Erythroblast (primary cell): ENCODE data around the gene RHBDD2.
"Not testable (repeated sequence)": the region's sequence is repeated elsewhere in the genome, so short reads cannot be mapped to it uniquely, and the experiment has no call there.

Experiments
- DNase-seq, 2 experiments: peaks; one replicate each; lab custom pipeline; 2025; lab: John Stamatoyannopoulos, UW
- GATA1 ChIP-seq: IDR thresholded peaks from 2 replicates; pipeline ENCODE4 v1.6.1; 2011; ENCODE audit warnings: low read depth, mild to moderate bottlenecking, control low read depth, low read length, moderate library complexity
- POLR2A ChIP-seq: IDR thresholded peaks from 2 replicates; pipeline ENCODE4 v1.6.1; 2011; ENCODE audit warnings: mild to moderate bottlenecking, low read length

Gene RHBDD2

GRCh38 chr7:75889826-75890225 is 11.0 kb downstream of the RHBDD2 start:
- TF ChIP-seq POLR2A (no peak), GATA1 (no peak)
- no peak for DNase-seq

GRCh38 chr7:75891237-75891636 is 12.4 kb downstream of the RHBDD2 start:
- DNase-seq = not testable (repeated sequence)

- TF ChIP-seq GATA1 (no peak), POLR2A (peak; percentile 21)
- DNase-seq = no peak
Measured at GRCh38 chr7:75891815-75892411, 13.1 kb downstream of the RHBDD2 start.

GRCh38 chr7:75892634-75893272 is 13.9 kb downstream of the RHBDD2 start:
- DNase-seq = no peak
- no peak for TF ChIP-seq GATA1
- no peak for TF ChIP-seq POLR2A

GRCh38 chr7:75896803-75897327 is 18.0 kb downstream of the RHBDD2 start:
- DNase-seq = no peak
- no peak for TF ChIP-seq GATA1
- TF ChIP-seq POLR2A = no peak

GRCh38 chr7:75900617-75901315 is 21.9 kb downstream of the RHBDD2 start:
- TF ChIP-seq GATA1 (no peak), POLR2A (no peak)
- DNase-seq = no peak

GRCh38 chr7:75905785-75906604 is 27.2 kb downstream of the RHBDD2 start:
- DNase-seq = no peak
- no peak for TF ChIP-seq POLR2A
- TF ChIP-seq GATA1 = no peak

- peak in 1 of 2 experiments; percentile 37 for DNase-seq
- no peak for TF ChIP-seq GATA1
- no peak for TF ChIP-seq POLR2A
Measured at GRCh38 chr7:75906991-75907667, 28.3 kb downstream of the RHBDD2 start.

- DNase-seq = not testable (repeated sequence)
Measured at GRCh38 chr7:75907668-75908039, 28.8 kb downstream of the RHBDD2 start.

- TF ChIP-seq POLR2A (no peak), GATA1 (no peak)
Measured at GRCh38 chr7:75909521-75910132, 30.8 kb downstream of the RHBDD2 start.

GRCh38 chr7:75911186-75911585 is 32.4 kb downstream of the RHBDD2 start:
- DNase-seq = not testable (repeated sequence)

More at GRCh38 chr7:75909521-75910132, 30.8 kb downstream of the RHBDD2 start:
- no peak for DNase-seq

- no peak for TF ChIP-seq POLR2A
- TF ChIP-seq GATA1 = no peak
- DNase-seq = no peak
Measured at GRCh38 chr7:75913437-75913836, 34.6 kb downstream of the RHBDD2 start.

- DNase-seq = no peak
- TF ChIP-seq GATA1 = no peak
- TF ChIP-seq POLR2A = no peak
Measured at GRCh38 chr7:75914169-75914654, 35.4 kb downstream of the RHBDD2 start.
